ENCODE data around the gene SYMPK. TPM values are rescaled to one million over a fixed set of nuclear protein-coding genes. Genes with fewer than 3 reads are reported as not detected.
"Not testable (repeated sequence)": the region's sequence is repeated elsewhere in the genome, so short reads cannot be mapped to it uniquely, and the experiment has no call there.

SYMPK gene
- total and polyA plus RNA-seq, 10 donors = 56.3 to 148 (median 75.9) TPM

DNA sequence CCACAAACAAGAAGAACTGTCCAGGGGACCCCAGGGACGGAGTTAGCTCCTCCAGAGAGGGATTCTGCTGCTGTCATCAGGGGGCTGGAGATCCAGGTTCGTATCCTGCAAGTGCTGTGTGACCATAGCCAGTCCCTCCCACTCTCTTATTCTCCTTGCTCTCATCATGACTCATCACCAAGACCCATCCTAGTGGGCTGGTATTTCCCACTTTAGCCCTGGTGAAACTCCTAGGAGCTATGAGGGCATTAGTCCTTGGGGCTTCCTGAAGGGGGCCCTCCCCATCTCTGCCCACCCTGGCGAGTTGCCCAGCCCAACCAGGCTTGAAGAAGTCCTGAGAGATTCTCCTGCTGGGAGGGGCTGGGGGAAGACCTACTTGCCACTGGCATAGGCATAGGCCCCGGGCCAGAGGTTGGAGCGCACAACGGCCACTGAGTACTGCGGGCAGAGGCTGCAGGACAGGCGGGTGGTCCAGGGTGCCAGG, 62.8 kb downstream of the SYMPK start:
- H3K36me3 ChIP-seq = no peaks in the 10 kb centered on the region
- intact Hi-C loops (cut with DNase I; ENCODE audit: low total_unique reads) = no loop called here
- no peak overlapping the region for H3K4me3 ChIP-seq
- 62 to 76% (median 74%) methylated on average over 8 of the region's 8 CpGs for WGBS, 5 donors
- peaks cover 0 to 13% (median 8%) of the 10 kb centered on the region in 6 donors for H3K4me1 ChIP-seq
- peaks cover 0 to 75% (median 4%) of the 10 kb centered on the region in 7 donors for H3K27me3 ChIP-seq (replicated peaks in 1 of 7)
- H3K9me3 ChIP-seq = no peaks in the 10 kb centered on the region
- TF ChIP-seq, protein P1, sequence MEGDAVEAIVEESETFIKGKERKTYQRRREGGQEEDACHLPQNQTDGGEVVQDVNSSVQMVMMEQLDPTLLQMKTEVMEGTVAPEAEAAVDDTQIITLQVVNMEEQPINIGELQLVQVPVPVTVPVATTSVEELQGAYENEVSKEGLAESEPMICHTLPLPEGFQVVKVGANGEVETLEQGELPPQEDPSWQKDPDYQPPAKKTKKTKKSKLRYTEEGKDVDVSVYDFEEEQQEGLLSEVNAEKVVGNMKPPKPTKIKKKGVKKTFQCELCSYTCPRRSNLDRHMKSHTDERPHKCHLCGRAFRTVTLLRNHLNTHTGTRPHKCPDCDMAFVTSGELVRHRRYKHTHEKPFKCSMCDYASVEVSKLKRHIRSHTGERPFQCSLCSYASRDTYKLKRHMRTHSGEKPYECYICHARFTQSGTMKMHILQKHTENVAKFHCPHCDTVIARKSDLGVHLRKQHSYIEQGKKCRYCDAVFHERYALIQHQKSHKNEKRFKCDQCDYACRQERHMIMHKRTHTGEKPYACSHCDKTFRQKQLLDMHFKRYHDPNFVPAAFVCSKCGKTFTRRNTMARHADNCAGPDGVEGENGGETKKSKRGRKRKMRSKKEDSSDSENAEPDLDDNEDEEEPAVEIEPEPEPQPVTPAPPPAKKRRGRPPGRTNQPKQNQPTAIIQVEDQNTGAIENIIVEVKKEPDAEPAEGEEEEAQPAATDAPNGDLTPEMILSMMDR (IDR thresholded peaks at IDR 0.05 in 8 of 11, conservative IDR thresholded peaks at IDR 0.05 in 3 of 11) = no peak
- TF ChIP-seq POLR2A (IDR thresholded peaks at IDR 0.05) (no peak), POLR2AphosphoS5 (IDR thresholded peaks at IDR 0.05) (no peak)
- DNase-seq = no peak
- H3K27ac ChIP-seq = no peak overlapping the region

- Histone ChIP-seq H3K4me1 (peaks cover 0 to 13% (median 8%) of the 10 kb centered on the region in 6 donors), H3K27me3 (replicated peaks in 1 of 7) (peaks cover 0 to 81% (median 4%) of the 10 kb centered on the region in 7 donors)
- intact Hi-C loops (cut with DNase I; ENCODE audit: low total_unique reads); H3K36me3 ChIP-seq; H3K9me3 ChIP-seq; H3K27ac ChIP-seq; H3K4me3 ChIP-seq; DNase-seq: not testable (repeated sequence)
- 84 to 96% (median 89%) methylated on average over 4 to 5 of the region's 5 CpGs for WGBS, 5 donors
These were observed 63.4 kb downstream of the SYMPK start for GRCh38 chr19:45799541-45799940.

DNA sequence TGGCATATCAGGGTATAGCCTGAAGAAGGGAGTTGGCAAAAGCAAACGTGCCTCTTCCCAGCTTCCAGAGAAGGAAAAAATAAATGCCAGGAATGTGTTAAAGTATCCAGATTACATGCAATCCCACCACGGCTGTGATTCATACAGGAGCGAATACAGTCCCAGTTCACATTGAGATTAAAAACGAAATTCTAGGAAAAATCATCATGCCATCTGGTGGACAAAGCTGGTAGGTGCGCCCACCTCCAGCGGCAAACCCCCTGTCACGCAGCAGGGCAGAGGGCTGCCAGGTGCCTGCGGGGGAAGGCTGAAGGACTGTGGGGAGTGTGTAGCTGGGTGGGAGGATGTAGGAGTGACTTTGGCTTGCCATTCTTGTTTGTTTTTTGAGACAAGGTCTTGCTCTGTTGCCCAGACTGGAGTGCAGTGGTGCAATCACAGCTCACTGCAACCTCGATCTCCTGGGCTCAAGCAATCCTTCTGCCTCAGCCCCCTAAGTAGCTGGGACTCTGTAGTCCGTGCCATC, 63.9 kb downstream of the SYMPK start:
- H3K4me1 ChIP-seq = peaks cover 0 to 13% (median 8%) of the 10 kb centered on the region in 6 donors
- no peaks in the 10 kb centered on the region for H3K36me3 ChIP-seq
- H3K9me3 ChIP-seq = no peaks in the 10 kb centered on the region
- TF ChIP-seq POLR2AphosphoS5 (IDR thresholded peaks at IDR 0.05) (peak; percentile 28 to 49 (median 34)), POLR2A (IDR thresholded peaks at IDR 0.05) (no peak)
- TF ChIP-seq, protein P1 (IDR thresholded peaks at IDR 0.05 in 8 of 11, conservative IDR thresholded peaks at IDR 0.05 in 3 of 11) = peak; percentile 85 to 95 (median 90)
- WGBS, 5 donors = 5 to 9% (median 9%) methylated on average over 10 of the region's 10 CpGs
- intact Hi-C loops (cut with DNase I; ENCODE audit: low total_unique reads) = no loop called here
- H3K27me3 ChIP-seq (replicated peaks in 1 of 7) = peaks cover 0 to 84% (median 4%) of the 10 kb centered on the region in 7 donors
- DNase-seq = peak; percentile 82
- no peak overlapping the region for H3K27ac ChIP-seq
- H3K4me3 ChIP-seq = no peak overlapping the region

- H3K27me3 ChIP-seq (replicated peaks in 1 of 7) = peaks cover 0 to 76% (median 4%) of the 10 kb centered on the region in 7 donors
- H3K9me3 ChIP-seq = no peaks in the 10 kb centered on the region
- no peak for DNase-seq
- H3K36me3 ChIP-seq = peaks cover 0 to 14% (median 10%) of the 10 kb centered on the region in 6 donors
- peaks cover 18 to 51% (median 39%) of the 10 kb centered on the region in 6 donors for H3K4me1 ChIP-seq
- H3K27ac ChIP-seq = no peak overlapping the region
- intact Hi-C loops (cut with DNase I; ENCODE audit: low total_unique reads) = no loop called here
- 60 to 92% (median 77%) methylated on average over 2 of the region's 2 CpGs for WGBS, 5 donors
- no peak overlapping the region for H3K4me3 ChIP-seq
- TF ChIP-seq POLR2A (IDR thresholded peaks at IDR 0.05) (no peak), POLR2AphosphoS5 (IDR thresholded peaks at IDR 0.05) (no peak)
- TF ChIP-seq, protein P1 (IDR thresholded peaks at IDR 0.05 in 8 of 11, conservative IDR thresholded peaks at IDR 0.05 in 3 of 11) = no peak
These were observed 68.3 kb downstream of the SYMPK start for GRCh38 chr19:45794627-45795026.

Measured in spleen (tissue), 11 donors.